ENCODE results near the gene STIM2. TPM values are rescaled to one million over a fixed set of nuclear protein-coding genes. Genes with fewer than 3 reads are reported as not detected.

Gene STIM2
- total RNA-seq, 1 experiment from 2014 or later, result 30.2 TPM

- TF ChIP-seq, protein P1, sequence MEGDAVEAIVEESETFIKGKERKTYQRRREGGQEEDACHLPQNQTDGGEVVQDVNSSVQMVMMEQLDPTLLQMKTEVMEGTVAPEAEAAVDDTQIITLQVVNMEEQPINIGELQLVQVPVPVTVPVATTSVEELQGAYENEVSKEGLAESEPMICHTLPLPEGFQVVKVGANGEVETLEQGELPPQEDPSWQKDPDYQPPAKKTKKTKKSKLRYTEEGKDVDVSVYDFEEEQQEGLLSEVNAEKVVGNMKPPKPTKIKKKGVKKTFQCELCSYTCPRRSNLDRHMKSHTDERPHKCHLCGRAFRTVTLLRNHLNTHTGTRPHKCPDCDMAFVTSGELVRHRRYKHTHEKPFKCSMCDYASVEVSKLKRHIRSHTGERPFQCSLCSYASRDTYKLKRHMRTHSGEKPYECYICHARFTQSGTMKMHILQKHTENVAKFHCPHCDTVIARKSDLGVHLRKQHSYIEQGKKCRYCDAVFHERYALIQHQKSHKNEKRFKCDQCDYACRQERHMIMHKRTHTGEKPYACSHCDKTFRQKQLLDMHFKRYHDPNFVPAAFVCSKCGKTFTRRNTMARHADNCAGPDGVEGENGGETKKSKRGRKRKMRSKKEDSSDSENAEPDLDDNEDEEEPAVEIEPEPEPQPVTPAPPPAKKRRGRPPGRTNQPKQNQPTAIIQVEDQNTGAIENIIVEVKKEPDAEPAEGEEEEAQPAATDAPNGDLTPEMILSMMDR (conservative IDR thresholded peaks at IDR 0.05), result no peak
- no peak for TF ChIP-seq EZH2 (IDR thresholded peaks at IDR 0.05; ENCODE audit: low read depth)
- Histone ChIP-seq H3K4me2 (no peak overlapping the region), H3K79me2 (ENCODE audit: low read depth) (no peaks in the 10 kb centered on the region), H3K4me3 (no peak overlapping the region), H2AFZ (no peak overlapping the region), H3K27ac (no peak overlapping the region), H3K9me2 (ENCODE audit: insufficient read depth) (no peaks in the 10 kb centered on the region), H3K36me3 (ENCODE audit: low read depth) (no peaks in the 10 kb centered on the region), H3K4me1 (replicated peaks; ENCODE audit: insufficient read depth) (no peaks in the 10 kb centered on the region), H3K9me3 (ENCODE audit: insufficient read depth, low read depth) (no peaks in the 10 kb centered on the region), H3F3A (ENCODE audit: insufficient read depth, low read depth) (no peaks in the 10 kb centered on the region), H3K27me3 (ENCODE audit: insufficient read depth, low read depth) (no peaks in the 10 kb centered on the region), H4K20me1 (ENCODE audit: insufficient read depth) (no peaks in the 10 kb centered on the region)
- no peak for DNase-seq
- intact Hi-C loops (cut with micrococcal nuclease; ENCODE audit: unreplicated experiment), result no loop called here
- BruUV-seq (replicated peaks), result no TSS peak
- POLR2A ChIA-PET (ENCODE audit: unreplicated experiment), result interaction anchor here (0.5 kb wide), 1 partner anchor 51 kb away, joined by 3 read pairs; no protein-coding TSS in a partner anchor
- CTCF ChIA-PET, result no interaction called here
These were observed 51.4 kb downstream of the STIM2 start for GRCh38 chr4:26912069-26912468.

- Histone ChIP-seq H3K27me3 (ENCODE audit: insufficient read depth, low read depth) (no peaks in the 10 kb centered on the region), H3K4me1 (replicated peaks; ENCODE audit: insufficient read depth) (no peaks in the 10 kb centered on the region), H3K9me2 (ENCODE audit: insufficient read depth) (no peaks in the 10 kb centered on the region), H3K9me3 (ENCODE audit: insufficient read depth, low read depth) (no peaks in the 10 kb centered on the region), H3F3A (ENCODE audit: insufficient read depth, low read depth) (no peaks in the 10 kb centered on the region), H3K4me3 (no peak overlapping the region), H4K20me1 (ENCODE audit: insufficient read depth) (no peaks in the 10 kb centered on the region), H3K4me2 (no peak overlapping the region), H3K36me3 (ENCODE audit: low read depth) (no peaks in the 10 kb centered on the region), H3K79me2 (ENCODE audit: low read depth) (no peaks in the 10 kb centered on the region), H3K27ac (no peak overlapping the region), H2AFZ (no peak overlapping the region)
- DNase-seq, result no peak
- BruUV-seq (replicated peaks), result no TSS peak
- TF ChIP-seq, protein P1 (conservative IDR thresholded peaks at IDR 0.05), result no peak
- TF ChIP-seq EZH2 (IDR thresholded peaks at IDR 0.05; ENCODE audit: low read depth), result no peak
- CTCF ChIA-PET, result no interaction called here
- POLR2A ChIA-PET (ENCODE audit: unreplicated experiment), result no interaction called here
- intact Hi-C loops (cut with micrococcal nuclease; ENCODE audit: unreplicated experiment), result no loop called here
These were observed 52.2 kb downstream of the STIM2 start for GRCh38 chr4:26912810-26913209.

DNA sequence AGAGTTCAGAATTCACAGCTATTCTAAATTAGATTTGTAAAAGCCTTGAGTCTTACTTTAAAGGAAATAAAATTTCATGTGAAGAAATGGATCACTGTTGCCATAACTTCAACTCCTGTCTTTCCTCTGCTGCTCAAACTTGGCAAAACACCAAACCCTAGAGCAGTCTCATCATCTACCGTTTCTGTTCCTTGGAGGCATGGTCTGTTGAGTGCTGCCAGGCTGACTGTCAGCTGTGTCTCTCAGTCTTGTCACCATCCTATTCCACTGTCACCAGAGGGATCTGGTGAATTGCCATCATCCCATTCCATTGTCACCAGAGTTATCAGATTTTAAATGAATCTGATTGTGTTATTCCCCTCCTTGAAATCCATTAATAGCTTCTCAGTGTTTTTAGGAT, 55.6 kb downstream of the STIM2 start:
- no peak overlapping the region for H3K4me3 ChIP-seq
- no peaks in the 10 kb centered on the region for H3K36me3 ChIP-seq (ENCODE audit: low read depth)
- no peaks in the 10 kb centered on the region for H4K20me1 ChIP-seq (ENCODE audit: insufficient read depth)
- no peak overlapping the region for H3K4me2 ChIP-seq
- intact Hi-C loops (cut with micrococcal nuclease; ENCODE audit: unreplicated experiment), result no loop called here
- ChIA-PET POLR2A (ENCODE audit: unreplicated experiment) (no interaction called here), CTCF (no interaction called here)
- no peaks in the 10 kb centered on the region for H3K9me2 ChIP-seq (ENCODE audit: insufficient read depth)
- no peak for TF ChIP-seq EZH2 (IDR thresholded peaks at IDR 0.05; ENCODE audit: low read depth)
- TF ChIP-seq, protein P1 (conservative IDR thresholded peaks at IDR 0.05), result no peak
- no peaks in the 10 kb centered on the region for H3K4me1 ChIP-seq (replicated peaks; ENCODE audit: insufficient read depth)
- no peak overlapping the region for H2AFZ ChIP-seq
- BruUV-seq (replicated peaks), result no TSS peak
- no peaks in the 10 kb centered on the region for H3K9me3 ChIP-seq (ENCODE audit: insufficient read depth, low read depth)
- H3K27ac ChIP-seq, result no peak overlapping the region
- H3F3A ChIP-seq (ENCODE audit: insufficient read depth, low read depth), result no peaks in the 10 kb centered on the region
- DNase-seq, result no peak
- H3K27me3 ChIP-seq (ENCODE audit: insufficient read depth, low read depth), result no peaks in the 10 kb centered on the region
- no peaks in the 10 kb centered on the region for H3K79me2 ChIP-seq (ENCODE audit: low read depth)

Measured in PC-9 (cell line).